DMS53 (cell line): ENCODE data around the gene GNAQ.

ENCODE experiments used
- DNase-seq: peaks from one replicate; lab custom pipeline; 2025; lab: John Stamatoyannopoulos, UW

GNAQ gene

DNA sequence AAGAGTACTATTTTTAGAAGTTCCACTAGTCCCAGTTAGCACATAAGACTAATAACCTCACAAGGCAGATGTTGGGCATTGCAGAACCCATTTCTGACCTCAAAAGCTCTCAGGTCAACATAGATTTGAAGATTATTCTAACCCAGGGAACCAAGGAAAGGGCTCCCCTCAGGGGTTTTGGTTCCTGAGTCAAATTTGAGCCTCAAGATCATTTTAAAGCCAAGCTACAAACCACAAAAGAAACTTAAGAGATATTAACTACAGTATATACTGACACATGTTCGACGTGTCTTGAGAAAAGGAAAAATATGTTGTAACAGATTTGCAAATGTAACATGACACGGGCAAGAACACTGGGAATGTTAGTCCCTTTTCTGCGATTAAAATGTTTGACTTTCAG is 88.6 kb downstream of the GNAQ start:
- no peak for DNase-seq

DNA sequence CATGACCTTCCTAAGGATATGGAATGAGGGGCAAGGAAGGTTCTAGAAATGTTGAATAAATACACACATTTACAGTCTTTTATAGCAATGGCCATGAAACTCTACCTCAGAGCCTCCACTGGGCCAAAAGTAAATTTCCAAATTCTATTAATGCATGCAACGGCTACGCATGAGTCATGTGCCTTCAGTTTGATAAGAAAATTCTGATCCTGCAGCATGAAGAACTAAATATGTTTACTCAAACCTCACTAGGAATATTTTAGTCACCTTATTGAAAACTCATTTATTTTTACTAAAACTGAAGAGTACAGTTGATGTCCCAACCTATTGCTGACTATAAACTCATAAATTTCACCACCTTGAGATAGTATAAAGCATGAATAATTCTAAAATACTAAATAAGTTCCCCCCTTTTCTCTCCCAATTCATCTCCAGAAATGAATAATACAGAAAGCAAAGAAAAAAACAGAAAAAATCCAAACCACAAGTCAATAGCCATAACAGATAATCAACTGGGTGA is 92.4 kb downstream of the GNAQ start:
- no peak for DNase-seq

DNA sequence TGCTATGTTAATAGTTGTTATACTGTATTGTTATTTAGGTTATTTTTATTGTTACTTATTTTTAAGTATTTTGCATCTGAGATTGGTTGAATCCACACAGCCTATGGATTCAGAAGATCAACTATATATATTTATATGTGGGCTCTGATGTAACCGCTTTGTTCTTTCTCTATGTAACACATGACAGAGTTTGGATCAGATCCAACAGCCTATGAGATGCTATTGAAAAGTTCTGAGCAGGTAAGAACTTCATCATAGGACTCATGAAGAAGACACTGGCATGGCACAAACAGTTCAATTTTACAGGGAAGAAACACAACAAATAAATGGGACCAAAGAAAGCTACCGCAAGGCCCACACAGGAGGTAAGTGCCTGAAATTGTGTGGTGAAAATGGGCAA is 93.4 kb downstream of the GNAQ start:
- DNase-seq = no peak

- no peak for DNase-seq
Measured at GRCh38 chr9:77935974-77936373, 95.6 kb downstream of the GNAQ start.

GRCh38 chr9:77935211-77935610 is 96.4 kb downstream of the GNAQ start:
- no peak for DNase-seq

DNA sequence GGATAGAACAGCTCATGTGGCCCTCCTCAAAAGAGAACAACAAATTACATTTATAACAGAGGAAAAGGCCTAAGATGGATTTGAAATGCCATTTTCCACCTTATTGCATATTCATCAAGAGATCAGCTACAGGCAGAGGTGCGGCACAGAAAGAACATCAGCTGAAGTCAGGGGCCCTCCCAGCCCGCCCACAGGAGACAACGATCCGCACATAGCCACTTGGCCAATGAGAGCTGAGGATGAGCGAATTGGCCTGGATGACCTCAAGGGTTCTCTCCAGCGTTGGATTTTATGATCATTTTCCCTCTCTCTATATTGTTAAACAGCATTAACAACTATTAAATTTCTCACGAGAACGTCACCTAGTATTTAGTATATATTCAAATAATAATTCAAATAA is 97.6 kb downstream of the GNAQ start:
- DNase-seq = no peak

- no peak for DNase-seq
Measured at GRCh38 chr9:77933019-77933418, 98.6 kb downstream of the GNAQ start.

GRCh38 chr9:77929942-77930341 is 101.7 kb downstream of the GNAQ start:
- no peak for DNase-seq

DNA sequence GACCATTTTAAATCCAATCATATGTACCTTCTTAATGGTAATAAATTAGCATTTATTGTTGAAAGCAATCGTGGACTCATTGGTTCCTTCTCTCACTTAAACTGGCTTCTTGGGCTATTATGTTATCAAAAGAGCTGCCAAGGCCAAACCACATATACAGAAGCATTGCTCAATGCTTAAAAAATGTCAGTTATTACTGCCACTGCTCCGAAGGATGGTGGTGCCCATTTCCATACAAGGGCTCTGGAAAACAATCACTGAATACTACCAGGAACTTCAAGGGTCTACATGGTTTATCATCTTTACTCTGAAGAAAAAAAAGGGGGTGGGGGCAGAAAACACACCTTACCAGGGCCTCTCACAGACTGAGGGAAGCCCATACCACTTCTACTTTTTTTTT is 104.3 kb downstream of the GNAQ start:
- no peak for DNase-seq

GRCh38 chr9:77926371-77926878 is 105.2 kb downstream of the GNAQ start:
- no peak for DNase-seq

- DNase-seq = no peak
Measured at GRCh38 chr9:77922591-77922990, 109.0 kb downstream of the GNAQ start.

DNA sequence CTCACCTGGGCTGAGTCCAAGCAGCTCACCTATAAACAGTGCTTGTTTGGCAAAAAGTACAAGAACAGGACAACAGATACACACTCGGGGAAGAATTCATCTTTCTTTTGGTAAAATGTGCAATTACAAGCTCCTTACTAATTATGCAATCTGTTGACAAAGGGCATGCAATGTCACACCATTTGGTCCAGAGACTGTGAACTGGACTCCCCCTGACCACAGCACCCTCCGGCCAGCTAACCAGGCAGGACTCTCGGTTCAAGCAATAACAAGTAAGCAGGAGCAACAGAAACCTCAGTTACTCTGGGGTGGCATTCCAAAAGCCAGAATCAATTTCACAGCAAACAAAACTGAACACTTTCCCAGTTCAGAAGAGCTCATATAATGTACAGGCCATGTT is 113.8 kb downstream of the GNAQ start:
- no peak for DNase-seq

DNA sequence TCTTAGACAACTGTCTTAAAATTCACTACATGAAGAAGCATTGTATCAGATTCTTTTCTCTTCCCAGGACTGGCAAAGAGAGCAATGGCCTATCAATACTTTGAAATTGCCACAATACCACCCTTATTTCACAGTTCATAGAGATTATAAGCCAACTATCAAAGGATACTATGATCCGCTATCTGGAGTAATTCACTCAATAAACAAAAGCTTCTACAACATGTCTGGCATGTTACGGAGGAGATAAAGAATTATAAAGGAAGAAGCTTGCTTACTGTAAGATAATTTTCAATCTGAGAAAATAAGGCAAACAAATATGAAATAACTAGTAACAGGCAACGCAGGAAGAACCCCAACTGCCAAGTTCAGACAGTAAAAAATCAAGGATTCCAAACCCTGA is 114.8 kb downstream of the GNAQ start:
- no peak for DNase-seq

DNA sequence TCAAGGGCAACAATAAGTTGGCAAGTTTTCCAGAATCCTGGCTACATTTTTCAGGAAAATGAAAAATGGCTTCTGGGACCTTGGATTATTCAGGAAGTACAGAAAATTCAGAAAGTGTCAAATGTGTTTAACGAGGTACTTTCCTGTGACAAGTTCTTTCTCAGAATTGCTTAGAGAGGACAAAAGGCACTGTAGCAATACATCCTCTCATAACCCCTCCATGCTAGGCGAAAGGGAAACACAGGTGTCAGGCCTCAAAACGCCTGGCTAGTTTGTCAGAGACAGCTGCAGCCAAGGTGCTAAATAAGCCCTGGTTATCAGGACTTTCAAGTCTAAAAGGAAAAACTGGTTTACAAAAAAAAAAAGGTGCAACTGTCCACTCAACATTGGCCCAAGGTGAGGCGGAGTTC is 115.2 kb downstream of the GNAQ start:
- DNase-seq = no peak

- DNase-seq = no peak
Measured at GRCh38 chr9:77915744-77916143, 115.9 kb downstream of the GNAQ start.

- DNase-seq = no peak
Measured at GRCh38 chr9:77912895-77913693, 118.5 kb downstream of the GNAQ start.

GRCh38 chr9:77911928-77912327 is 119.7 kb downstream of the GNAQ start:
- no peak for DNase-seq

DNA sequence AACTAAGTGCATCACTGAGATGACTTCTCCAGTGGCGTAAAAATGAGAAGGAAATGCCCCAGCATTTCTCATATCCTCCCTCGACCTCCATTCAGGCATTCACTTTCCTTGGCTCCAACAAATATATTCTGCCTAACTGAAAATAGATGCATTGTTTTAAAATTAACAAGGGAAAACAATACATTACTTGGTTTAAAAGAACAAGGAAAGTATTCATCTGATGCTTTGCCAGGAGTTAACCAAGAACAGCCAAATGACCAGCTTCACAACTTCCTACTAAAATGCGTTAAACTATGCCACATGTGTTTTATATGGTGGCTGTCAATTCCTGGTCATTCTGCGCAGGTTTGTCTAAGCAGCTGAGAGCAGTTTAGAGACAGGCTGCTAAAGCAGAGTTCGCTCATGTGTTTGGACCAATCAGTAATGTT is 121.4 kb downstream of the GNAQ start:
- no peak for DNase-seq

- DNase-seq = no peak
Measured at GRCh38 chr9:77909306-77909705, 122.3 kb downstream of the GNAQ start.

DNA sequence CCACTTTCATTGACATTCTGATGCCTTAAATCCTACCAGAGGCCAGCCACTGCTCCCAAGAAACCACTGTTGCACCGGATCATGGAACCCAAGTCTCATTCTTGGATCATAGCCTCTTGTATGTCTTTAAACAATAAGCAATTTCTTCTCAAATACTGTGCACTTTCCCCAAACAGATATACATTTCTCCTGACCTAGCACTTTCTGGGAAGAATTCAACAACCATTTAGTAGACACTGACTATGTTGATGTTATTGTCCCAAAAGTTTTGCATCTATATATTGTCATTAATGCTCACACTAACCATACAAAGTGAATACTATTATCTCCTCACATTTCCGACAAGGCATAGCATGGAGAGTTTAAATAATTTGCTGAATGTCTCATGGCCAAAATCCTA is 123.3 kb downstream of the GNAQ start:
- no peak for DNase-seq

DNA sequence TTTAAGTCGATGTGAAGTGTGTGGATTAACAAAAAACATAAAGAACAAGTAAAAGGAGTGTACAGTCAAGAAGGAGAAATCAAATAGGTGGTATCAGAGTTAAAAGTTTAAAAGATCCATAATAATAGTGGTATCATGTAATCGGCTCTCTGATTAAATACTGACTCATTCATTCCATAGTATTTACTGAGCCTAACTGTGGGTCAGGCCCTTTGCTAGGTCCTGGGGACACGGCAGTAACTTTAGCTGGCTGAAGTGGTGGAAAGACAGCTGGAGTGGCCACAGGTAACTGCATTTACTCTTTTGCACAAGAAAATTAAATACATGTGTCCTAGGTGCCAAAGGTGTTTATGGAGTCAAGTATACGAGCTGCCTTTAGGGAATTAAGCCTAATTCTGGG is 124.0 kb downstream of the GNAQ start:
- peak; percentile 15 for DNase-seq

DNA sequence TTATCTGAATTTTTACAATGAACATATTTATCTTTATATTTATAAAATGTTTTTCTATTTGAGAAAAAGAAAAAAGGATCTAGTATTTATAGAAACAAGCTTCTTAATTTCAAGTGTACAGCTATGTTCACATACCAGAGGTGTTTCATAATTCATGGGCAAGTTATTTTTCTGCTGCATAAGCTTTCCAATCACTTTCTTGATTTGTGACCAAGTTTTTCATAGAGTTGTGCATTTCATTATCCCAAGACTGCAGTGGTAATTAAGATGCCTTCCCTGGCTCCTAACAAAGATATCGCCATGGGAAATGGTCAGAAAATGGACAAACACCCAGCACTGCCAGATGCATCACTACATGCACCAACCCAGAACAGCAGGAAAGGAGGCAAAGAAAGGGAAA is 124.6 kb downstream of the GNAQ start:
- no peak for DNase-seq

- DNase-seq = no peak
Measured at GRCh38 chr9:77903666-77904285, 127.8 kb downstream of the GNAQ start.
